Islet of Langerhans (tissue), 1 donor: ENCODE results near the gene LGR6.
"Not testable (repeated sequence)": the region's sequence is repeated elsewhere in the genome, so short reads cannot be mapped to it uniquely, and the experiment has no call there.

Experiments
- FAIRE-seq: peaks from one replicate; lab custom pipeline; 2011; peaks lifted over from hg19 to GRCh38; lab: Jason Lieb, UNC

LGR6 gene

GRCh38 chr1:202242080-202242419 lies 48.5 kb downstream of the LGR6 start:
- FAIRE-seq = no peak

GRCh38 chr1:202243006-202243405 lies 49.4 kb downstream of the LGR6 start:
- no peak for FAIRE-seq

- no peak for FAIRE-seq
Measured at GRCh38 chr1:202244841-202245261, 51.3 kb downstream of the LGR6 start.

- no peak for FAIRE-seq
Measured at GRCh38 chr1:202245391-202245790, 51.8 kb downstream of the LGR6 start.

- FAIRE-seq = no peak
Measured at GRCh38 chr1:202247104-202247503, 53.5 kb downstream of the LGR6 start.

GRCh38 chr1:202247837-202248795 lies 54.5 kb downstream of the LGR6 start:
- FAIRE-seq = no peak

GRCh38 chr1:202248861-202249260 lies 55.3 kb downstream of the LGR6 start:
- no peak for FAIRE-seq

- FAIRE-seq = no peak
Measured at GRCh38 chr1:202249436-202249835, 55.8 kb downstream of the LGR6 start.

GRCh38 chr1:202249846-202250245 lies 56.2 kb downstream of the LGR6 start:
- no peak for FAIRE-seq

GRCh38 chr1:202250982-202251381 lies 57.4 kb downstream of the LGR6 start:
- FAIRE-seq = no peak

- FAIRE-seq = no peak
Measured at GRCh38 chr1:202251424-202252256, 58.0 kb downstream of the LGR6 start.

- no peak for FAIRE-seq
Measured at GRCh38 chr1:202252271-202252670, 58.7 kb downstream of the LGR6 start.

GRCh38 chr1:202254454-202255252 lies 61.1 kb downstream of the LGR6 start:
- no peak for FAIRE-seq

GRCh38 chr1:202255343-202255742 lies 61.7 kb downstream of the LGR6 start:
- no peak for FAIRE-seq

- FAIRE-seq = no peak
Measured at GRCh38 chr1:202259705-202260104, 66.1 kb downstream of the LGR6 start.

- not testable (repeated sequence) for FAIRE-seq
Measured at GRCh38 chr1:202261209-202261958, 67.8 kb downstream of the LGR6 start.

- no peak for FAIRE-seq
Measured at GRCh38 chr1:202263628-202264027, 70.0 kb downstream of the LGR6 start.

- FAIRE-seq = no peak
Measured at GRCh38 chr1:202264300-202264699, 70.7 kb downstream of the LGR6 start.

- FAIRE-seq = no peak
Measured at GRCh38 chr1:202264726-202265125, 71.1 kb downstream of the LGR6 start.

- no peak for FAIRE-seq
Measured at GRCh38 chr1:202266061-202266765, 72.6 kb downstream of the LGR6 start.

- FAIRE-seq = no peak
Measured at GRCh38 chr1:202268032-202268431, 74.4 kb downstream of the LGR6 start.
